HepG2 (cell line): ENCODE results near the gene PLCG1. TPM values are rescaled to one million over a fixed set of nuclear protein-coding genes. Genes with fewer than 3 reads are reported as not detected.

Experiments used
- ASH2L ChIP-seq: fragments of 300-600, 200-600 bp; sonication (generic); IDR thresholded peaks from 2 replicates; pipeline ENCODE4 v1.7.0; 2017; ENCODE audit warnings: low read depth, mild to moderate bottlenecking, moderate library complexity, mixed read lengths, low read length; ENCODE audit not compliant: insufficient read length
- HNRNPK ChIP-seq: fragments of 200-400 bp; formaldehyde crosslinking; IDR thresholded peaks from 2 replicates; pipeline ENCODE4 v1.6.1; 2018; ENCODE audit warnings: low read length, low read depth, moderate library complexity, mild to moderate bottlenecking; ENCODE audit not compliant: poor library complexity, severe bottlenecking
- JUND ChIP-seq: sonication (generic); formaldehyde crosslinking; IDR thresholded peaks from 2 replicates; pipeline ENCODE4 v1.8.0; 2022; ENCODE audit warnings: mild to moderate bottlenecking, missing genetic modification reagents
- KLF15 ChIP-seq: sonication (generic); formaldehyde crosslinking; IDR thresholded peaks from 2 replicates; pipeline ENCODE4 v1.8.1; 2023; ENCODE audit warnings: borderline replicate concordance, mild to moderate bottlenecking, inconsistent platforms, missing genetic modification reagents, mixed read lengths
- MBD4 ChIP-seq: IDR thresholded peaks from 2 replicates; pipeline ENCODE4 v1.6.1; 2012; ENCODE audit warnings: low read length, inconsistent platforms, borderline replicate concordance
- NCOA1 ChIP-seq: sonication (generic); formaldehyde crosslinking; IDR thresholded peaks from 2 replicates; pipeline ENCODE4 v1.9.0; 2021; ENCODE audit warnings: missing genetic modification reagents
- NFAT5 ChIP-seq: sonication (generic); formaldehyde crosslinking; IDR thresholded peaks from 2 replicates; pipeline ENCODE4 v1.4.0; 2020; ENCODE audit warnings: missing genetic modification reagents
- NR2C2 ChIP-seq: sonication (generic); formaldehyde crosslinking; IDR thresholded peaks from 2 replicates; pipeline ENCODE4 v1.4.0; 2020; ENCODE audit warnings: missing genetic modification reagents, mild to moderate bottlenecking, moderate library complexity, borderline replicate concordance
- U2AF1 ChIP-seq: fragments of 200-400 bp; formaldehyde crosslinking; optimal IDR thresholded peaks from 2 replicates; pipeline ENCODE3; 2017; ENCODE audit warnings: mild to moderate bottlenecking, low read depth, low read length
- ZNF33B ChIP-seq: sonication (generic); formaldehyde crosslinking; IDR thresholded peaks from 2 replicates; pipeline ENCODE4 v1.5.1; 2020; ENCODE audit warnings: mild to moderate bottlenecking, missing genetic modification reagents
- ZNF382 ChIP-seq: sonication (generic); formaldehyde crosslinking; IDR thresholded peaks from 2 replicates; pipeline ENCODE4 v1.5.0; 2020; ENCODE audit warnings: missing genetic modification reagents, mild to moderate bottlenecking, borderline replicate concordance
- ZNF614 ChIP-seq: IDR thresholded peaks from 2 replicates; pipeline ENCODE4 v1.6.1; 2018; ENCODE audit warnings: missing biosample characterization, missing genetic modification reagents, inconsistent platforms, borderline replicate concordance
- ZNF713 ChIP-seq: sonication (generic); formaldehyde crosslinking; IDR thresholded peaks from 2 replicates; pipeline ENCODE4 v1.4.0; 2020; ENCODE audit warnings: mild to moderate bottlenecking, missing genetic modification reagents
- ZNF766 ChIP-seq: sonication (generic); formaldehyde crosslinking; IDR thresholded peaks from 2 replicates; pipeline ENCODE4 v1.5.0; 2020; ENCODE audit warnings: missing genetic modification reagents, borderline replicate concordance
- polyA plus RNA-seq, 8 experiments: library from polyadenylated mRNA; depleted of rRNA in 3 of 8; stranded (reverse) in 7 of 8; unstranded in 1 of 8; fragments of >200 nt; fragmentation: Illumina TruSeq in 4 of 8; extraction: Trizol in 4 of 8; gene quantifications; 2 replicates each; pipeline versions ENCODE4 v1.2.1 to v1.2.3, GENCODE V29; 2011 to 2016; ENCODE audit warnings: low read depth in 4 of 8, missing spikeins in 1 of 8, mixed read lengths in 1 of 8; ENCODE audit not compliant: insufficient read depth in 1 of 8
- total RNA-seq, 5 experiments: library from RNA; depleted of rRNA; stranded (reverse); fragments of >200 nt; fragmentation: Illumina TruSeq; extraction: Trizol; gene quantifications; 2 replicates each; pipeline ENCODE4 v1.2.3, GENCODE V29; 2016; ENCODE audit warnings: low read depth in 1 of 5
- TF ChIP-seq, protein P1 (sequence below): sonication (generic); formaldehyde crosslinking; IDR thresholded peaks from 2 replicates; pipeline ENCODE4 v1.4.0; 2020; ENCODE audit warnings: missing genetic modification reagents, borderline replicate concordance
- TF ChIP-seq, protein P2 (sequence below): IDR thresholded peaks from 2 replicates; pipeline ENCODE4 v1.6.1; 2016; ENCODE audit warnings: control low read depth
- TF ChIP-seq, protein P3 (sequence below): sonication (generic); formaldehyde crosslinking; IDR thresholded peaks from 2 replicates; pipeline ENCODE4 v1.8.0; 2022; ENCODE audit warnings: low read depth, missing genetic modification reagents

Gene PLCG1
- total and polyA plus RNA-seq, 2 of the 13 experiments (the other 11 are each of a cell fraction or from before 2014, with no cell fraction given): 85.3 to 158 TPM

GRCh38 chr20:41136680-41137613 is at the start of gene PLCG1 (continued):
- TF ChIP-seq, protein P1, sequence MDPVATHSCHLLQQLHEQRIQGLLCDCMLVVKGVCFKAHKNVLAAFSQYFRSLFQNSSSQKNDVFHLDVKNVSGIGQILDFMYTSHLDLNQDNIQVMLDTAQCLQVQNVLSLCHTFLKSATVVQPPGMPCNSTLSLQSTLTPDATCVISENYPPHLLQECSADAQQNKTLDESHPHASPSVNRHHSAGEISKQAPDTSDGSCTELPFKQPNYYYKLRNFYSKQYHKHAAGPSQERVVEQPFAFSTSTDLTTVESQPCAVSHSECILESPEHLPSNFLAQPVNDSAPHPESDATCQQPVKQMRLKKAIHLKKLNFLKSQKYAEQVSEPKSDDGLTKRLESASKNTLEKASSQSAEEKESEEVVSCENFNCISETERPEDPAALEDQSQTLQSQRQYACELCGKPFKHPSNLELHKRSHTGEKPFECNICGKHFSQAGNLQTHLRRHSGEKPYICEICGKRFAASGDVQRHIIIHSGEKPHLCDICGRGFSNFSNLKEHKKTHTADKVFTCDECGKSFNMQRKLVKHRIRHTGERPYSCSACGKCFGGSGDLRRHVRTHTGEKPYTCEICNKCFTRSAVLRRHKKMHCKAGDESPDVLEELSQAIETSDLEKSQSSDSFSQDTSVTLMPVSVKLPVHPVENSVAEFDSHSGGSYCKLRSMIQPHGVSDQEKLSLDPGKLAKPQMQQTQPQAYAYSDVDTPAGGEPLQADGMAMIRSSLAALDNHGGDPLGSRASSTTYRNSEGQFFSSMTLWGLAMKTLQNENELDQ (CRISPR knock-in tag): no peak
- TF ChIP-seq MBD4 (no peak), NR2C2 (CRISPR knock-in tag) (no peak; the same call in 1 of the 2 replicates), U2AF1 (peak; percentile 81), ZNF766 (peak; percentile 96), ZNF614 (peak; percentile 71), ZNF713 (CRISPR knock-in tag) (no peak), HNRNPK (peak; percentile 84), NCOA1 (CRISPR knock-in tag) (no peak), ASH2L (peak; percentile 87), ZNF382 (CRISPR knock-in tag) (no peak), ZNF33B (CRISPR knock-in tag) (no peak; the same call in 1 of the 2 replicates), JUND (peak; percentile 17; the same call in 1 of the 2 replicates), KLF15 (CRISPR knock-in tag) (peak; percentile 94; the same call in 1 of the 2 replicates), NFAT5 (CRISPR knock-in tag) (peak; percentile 84)
- TF ChIP-seq, protein P2, sequence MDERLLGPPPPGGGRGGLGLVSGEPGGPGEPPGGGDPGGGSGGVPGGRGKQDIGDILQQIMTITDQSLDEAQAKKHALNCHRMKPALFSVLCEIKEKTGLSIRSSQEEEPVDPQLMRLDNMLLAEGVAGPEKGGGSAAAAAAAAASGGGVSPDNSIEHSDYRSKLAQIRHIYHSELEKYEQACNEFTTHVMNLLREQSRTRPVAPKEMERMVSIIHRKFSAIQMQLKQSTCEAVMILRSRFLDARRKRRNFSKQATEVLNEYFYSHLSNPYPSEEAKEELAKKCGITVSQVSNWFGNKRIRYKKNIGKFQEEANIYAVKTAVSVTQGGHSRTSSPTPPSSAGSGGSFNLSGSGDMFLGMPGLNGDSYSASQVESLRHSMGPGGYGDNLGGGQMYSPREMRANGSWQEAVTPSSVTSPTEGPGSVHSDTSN (CRISPR knock-in tag): peak; percentile 91
- TF ChIP-seq, protein P3, sequence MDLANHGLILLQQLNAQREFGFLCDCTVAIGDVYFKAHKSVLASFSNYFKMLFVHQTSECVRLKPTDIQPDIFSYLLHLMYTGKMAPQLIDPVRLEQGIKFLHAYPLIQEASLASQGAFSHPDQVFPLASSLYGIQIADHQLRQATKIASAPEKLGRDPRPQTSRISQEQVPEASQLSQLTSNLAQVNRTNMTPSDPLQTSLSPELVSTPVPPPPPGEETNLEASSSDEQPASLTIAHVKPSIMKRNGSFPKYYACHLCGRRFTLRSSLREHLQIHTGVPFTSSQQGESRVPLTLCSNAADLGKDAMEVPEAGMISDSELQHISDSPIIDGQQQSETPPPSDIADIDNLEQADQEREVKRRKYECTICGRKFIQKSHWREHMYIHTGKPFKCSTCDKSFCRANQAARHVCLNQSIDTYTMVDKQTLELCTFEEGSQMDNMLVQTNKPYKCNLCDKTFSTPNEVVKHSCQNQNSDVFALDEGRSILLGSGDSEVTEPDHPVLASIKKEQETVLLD (CRISPR knock-in tag): peak; percentile 84; the same call in 1 of the 2 replicates
